Erythroblast (primary cell): Measurements from ENCODE around the gene GSDME.

Experiments
- DNase-seq, 2 experiments: peaks; one replicate each; lab custom pipeline; 2025; lab: John Stamatoyannopoulos, UW
- GATA1 ChIP-seq: IDR thresholded peaks from 2 replicates; pipeline ENCODE4 v1.6.1; 2011; ENCODE audit warnings: low read depth, mild to moderate bottlenecking, control low read depth, low read length, moderate library complexity
- POLR2A ChIP-seq: IDR thresholded peaks from 2 replicates; pipeline ENCODE4 v1.6.1; 2011; ENCODE audit warnings: mild to moderate bottlenecking, low read length

GSDME gene

GRCh38 chr7:24716480-24717246, 40.6 kb downstream of the GSDME start:
- DNase-seq = no peak
- no peak for TF ChIP-seq POLR2A
- no peak for TF ChIP-seq GATA1

- peak; percentile 24 to 29 for DNase-seq
- TF ChIP-seq POLR2A = no peak
- TF ChIP-seq GATA1 = no peak
Measured at GRCh38 chr7:24715661-24716479, 41.4 kb downstream of the GSDME start.

- DNase-seq = no peak
- TF ChIP-seq POLR2A (no peak), GATA1 (no peak)
Measured at GRCh38 chr7:24715171-24715570, 42.1 kb downstream of the GSDME start.

GRCh38 chr7:24714676-24715010, 42.6 kb downstream of the GSDME start:
- no peak for TF ChIP-seq POLR2A
- TF ChIP-seq GATA1 = no peak
- DNase-seq = no peak

- TF ChIP-seq POLR2A (no peak), GATA1 (no peak)
- DNase-seq = no peak
Measured at GRCh38 chr7:24713850-24714675, 43.2 kb downstream of the GSDME start.

GRCh38 chr7:24713039-24713793, 44.0 kb downstream of the GSDME start:
- DNase-seq = no peak
- no peak for TF ChIP-seq GATA1
- no peak for TF ChIP-seq POLR2A

GRCh38 chr7:24709585-24710360, 47.5 kb downstream of the GSDME start:
- DNase-seq = no peak

GRCh38 chr7:24709051-24709450, 48.2 kb downstream of the GSDME start:
- no peak for TF ChIP-seq GATA1
- TF ChIP-seq POLR2A = no peak

More at GRCh38 chr7:24709585-24710360, 47.5 kb downstream of the GSDME start:
- TF ChIP-seq POLR2A (no peak), GATA1 (no peak)

GRCh38 chr7:24707988-24708615, 49.2 kb downstream of the GSDME start:
- TF ChIP-seq POLR2A (no peak), GATA1 (no peak)
- DNase-seq = no peak

More at GRCh38 chr7:24709051-24709450, 48.2 kb downstream of the GSDME start:
- DNase-seq = no peak

- TF ChIP-seq POLR2A (no peak), GATA1 (no peak)
- no peak for DNase-seq
Measured at GRCh38 chr7:24706211-24707170, 50.8 kb downstream of the GSDME start.

- DNase-seq = no peak
- no peak for TF ChIP-seq POLR2A
- TF ChIP-seq GATA1 = no peak
Measured at GRCh38 chr7:24705461-24705954, 51.8 kb downstream of the GSDME start.

- DNase-seq = no peak
- no peak for TF ChIP-seq GATA1
- TF ChIP-seq POLR2A = no peak
Measured at GRCh38 chr7:24704311-24704710, 53.0 kb downstream of the GSDME start.
